Suprapubic skin (tissue), 3 donors: ENCODE data around the gene ACSL1.

Source experiments
- CTCF ChIP-seq, 2 donors: fragments of 200-600 bp in 1 of 2; fragments of 450-650 bp in 1 of 2; sonication (generic) in 1 of 2; IDR thresholded peaks; one replicate each; pipeline ENCODE4 v1.5.1; 2016 to 2019; ENCODE audit warnings: antibody characterized with exemption in 2 of 2, mild to moderate bottlenecking in 1 of 2, moderate library complexity in 1 of 2
- EP300 ChIP-seq: sonication (generic); formaldehyde crosslinking; IDR thresholded peaks from one replicate; pipeline ENCODE4 v1.6.1; 2017; ENCODE audit warnings: antibody characterized with exemption

GRCh38 chr4:184763150-184763780 is 62.5 kb downstream of the ACSL1 start:
- TF ChIP-seq EP300 (no peak), CTCF (IDR thresholded peaks at IDR 0.05) (no peak)
